Measurements from ENCODE around the gene MAS1L. TPM values are rescaled to one million over a fixed set of nuclear protein-coding genes. Genes with fewer than 3 reads are reported as not detected.

MAS1L gene
- total RNA-seq, 1 experiment from 2014 or later = not detected

DNA sequence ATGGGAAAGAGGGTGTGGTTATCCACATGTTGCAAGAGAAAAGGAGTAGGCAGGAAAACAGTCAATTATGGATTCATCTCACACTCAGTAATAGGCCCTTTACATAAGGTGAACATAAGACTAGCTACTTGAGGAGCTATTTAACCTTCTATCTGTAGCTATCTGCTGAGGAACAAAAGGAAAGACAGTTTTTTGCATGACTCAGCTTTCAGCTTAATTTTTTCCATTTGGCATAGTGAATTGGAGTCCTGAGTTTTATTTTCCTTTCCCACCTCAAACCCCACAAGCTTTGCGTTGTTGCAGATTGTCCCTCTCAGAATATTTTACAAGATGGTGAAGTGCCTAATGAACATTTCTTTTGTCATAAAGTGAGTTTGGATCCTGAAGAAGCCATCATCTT, 39.4 kb upstream of the MAS1L start:
- H2BK20ac ChIP-seq (ENCODE audit: low read depth, low read length, poor library complexity, severe bottlenecking) = no peak overlapping the region
- no peak overlapping the region for H3K4me3 Mint-ChIP-seq
- no peak overlapping the region for H3K4me2 ChIP-seq (ENCODE audit: insufficient read depth, insufficient read length, low read length)
- no peak overlapping the region for H3K18ac ChIP-seq (ENCODE audit: insufficient read length, low read depth, low read length)
- no peak overlapping the region for H4K8ac ChIP-seq (replicated peaks; ENCODE audit: insufficient read length, low read depth, low read length)
- no peak overlapping the region for H2BK5ac ChIP-seq (ENCODE audit: insufficient read length, low read length)
- H3K9me3 Mint-ChIP-seq = peaks cover 19 to 21% of the 10 kb centered on the region in 2 experiments
- peaks cover 10% of the 10 kb centered on the region; the same call in 1 of the 2 replicates for H3K4me1 ChIP-seq (ENCODE audit: insufficient read depth, low read length)
- H3K23ac ChIP-seq (ENCODE audit: insufficient read length, low read depth, low read length) = no peak overlapping the region
- H2BK12ac ChIP-seq (ENCODE audit: insufficient read length, low read depth, low read length) = no peak overlapping the region
- no peaks in the 10 kb centered on the region for H3K79me2 ChIP-seq (ENCODE audit: insufficient read depth, low read length)
- no peak overlapping the region for H3K27ac Mint-ChIP-seq
- no peak overlapping the region for H2BK15ac ChIP-seq (ENCODE audit: low read depth, low read length)
- H3T11ph ChIP-seq (ENCODE audit: low read length) = no peak overlapping the region
- H3K14ac ChIP-seq (ENCODE audit: insufficient read depth, low read length) = no peak overlapping the region
- no CpG with 5 or more reads among the region's 1 CpG for WGBS (ENCODE audit: extremely low coverage, insufficient read length, low lambda C conversion rate)
- no peak overlapping the region for H3K56ac ChIP-seq (ENCODE audit: insufficient read length, low read depth, low read length)
- H4K20me1 ChIP-seq (ENCODE audit: control insufficient read depth, insufficient read depth, insufficient read length) = no peaks in the 10 kb centered on the region
- no peak overlapping the region for H2BK120ac ChIP-seq (ENCODE audit: low read depth, low read length, poor library complexity, severe bottlenecking)
- peaks cover 10 to 24% (median 14%) of the 10 kb centered on the region in 3 experiments for H3K36me3 Mint-ChIP-seq (ENCODE audit: insufficient read depth in 1 of 3, low read depth in 3 of 3)
- DNase-seq = no peak
- no peaks in the 10 kb centered on the region for H3K27me3 ChIP-seq (ENCODE audit: insufficient read depth, low read length)
- H4K5ac ChIP-seq (ENCODE audit: insufficient read length, low read depth, low read length) = no peak overlapping the region
- no peak overlapping the region for H3K27ac ChIP-seq (ENCODE audit: insufficient read length, low read depth, low read length)
- no peak overlapping the region for H3K4ac ChIP-seq (ENCODE audit: low read depth, low read length)
- H2AFZ ChIP-seq (ENCODE audit: low read length) = no peak overlapping the region
- H2AK5ac ChIP-seq (ENCODE audit: insufficient read length, low read length) = no peak overlapping the region
- peaks cover 19 to 20% of the 10 kb centered on the region in 2 experiments for H3K4me1 Mint-ChIP-seq
- H3K9ac ChIP-seq (ENCODE audit: extremely low read depth, insufficient read length, low read length) = no peak overlapping the region
- no peaks in the 10 kb centered on the region for H3K23me2 ChIP-seq (ENCODE audit: insufficient read length, low read depth, low read length, poor library complexity, severe bottlenecking)
- H3K27me3 Mint-ChIP-seq (ENCODE audit: low read depth) = no peaks in the 10 kb centered on the region
- no peaks in the 10 kb centered on the region for H3K79me1 ChIP-seq (ENCODE audit: insufficient read depth, low read depth, low read length, poor library complexity, severe bottlenecking)
- TF ChIP-seq, protein P1, sequence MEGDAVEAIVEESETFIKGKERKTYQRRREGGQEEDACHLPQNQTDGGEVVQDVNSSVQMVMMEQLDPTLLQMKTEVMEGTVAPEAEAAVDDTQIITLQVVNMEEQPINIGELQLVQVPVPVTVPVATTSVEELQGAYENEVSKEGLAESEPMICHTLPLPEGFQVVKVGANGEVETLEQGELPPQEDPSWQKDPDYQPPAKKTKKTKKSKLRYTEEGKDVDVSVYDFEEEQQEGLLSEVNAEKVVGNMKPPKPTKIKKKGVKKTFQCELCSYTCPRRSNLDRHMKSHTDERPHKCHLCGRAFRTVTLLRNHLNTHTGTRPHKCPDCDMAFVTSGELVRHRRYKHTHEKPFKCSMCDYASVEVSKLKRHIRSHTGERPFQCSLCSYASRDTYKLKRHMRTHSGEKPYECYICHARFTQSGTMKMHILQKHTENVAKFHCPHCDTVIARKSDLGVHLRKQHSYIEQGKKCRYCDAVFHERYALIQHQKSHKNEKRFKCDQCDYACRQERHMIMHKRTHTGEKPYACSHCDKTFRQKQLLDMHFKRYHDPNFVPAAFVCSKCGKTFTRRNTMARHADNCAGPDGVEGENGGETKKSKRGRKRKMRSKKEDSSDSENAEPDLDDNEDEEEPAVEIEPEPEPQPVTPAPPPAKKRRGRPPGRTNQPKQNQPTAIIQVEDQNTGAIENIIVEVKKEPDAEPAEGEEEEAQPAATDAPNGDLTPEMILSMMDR (conservative IDR thresholded peaks at IDR 0.05) = no peak
- H3K9me3 ChIP-seq (ENCODE audit: control insufficient read depth, low read depth, low read length) = peaks cover 5% of the 10 kb centered on the region
- H4K91ac ChIP-seq (ENCODE audit: insufficient read length, low read depth, low read length) = no peak overlapping the region
